CD4-positive, CD25-positive, alpha-beta regulatory T cell (primary cell): Measurements from ENCODE around the gene CEP170B. TPM values are rescaled to one million over a fixed set of nuclear protein-coding genes. Genes with fewer than 3 reads are reported as not detected.
A peak's percentile ranks its signal among the peaks of the same experiment; 100 is the strongest.

Experiments used
- ATAC-seq, 2 donors: fragments of 150-1000 bp; cut with Tn5 transposase; one replicate each; pipeline ENCODE4 v1.10.0; 2021; ENCODE audit warnings: low read depth in 2 of 2, moderate number of reproducible peaks in 2 of 2, moderate library complexity in 1 of 2
- DNase-seq, 3 donors: peaks; one replicate each; pipeline versions ENCODE4 v3.0.0 to v3.0.0-alpha.2; 2012 to 2022; ENCODE audit warnings: mixed read lengths in 1 of 3
- H3K27ac ChIP-seq: one replicate; pipeline ENCODE4 v1.7.0; 2013; ENCODE audit warnings: mild to moderate bottlenecking, low read length; ENCODE audit not compliant: insufficient read depth, poor library complexity, severe bottlenecking
- H3K27me3 ChIP-seq: one replicate; pipeline ENCODE4 v1.7.0; 2013; ENCODE audit warnings: low read length; ENCODE audit not compliant: control insufficient read depth, insufficient read depth
- H3K36me3 ChIP-seq: one replicate; pipeline ENCODE4 v1.7.0; 2013; ENCODE audit warnings: mild to moderate bottlenecking, low read length, moderate library complexity; ENCODE audit not compliant: control insufficient read depth, insufficient read depth
- H3K4me1 ChIP-seq: 2 replicates; pipeline ENCODE4 v1.7.0; 2013; ENCODE audit warnings: mild to moderate bottlenecking, low read length; ENCODE audit not compliant: insufficient read depth, control insufficient read depth, poor library complexity, severe bottlenecking
- H3K4me3 ChIP-seq: one replicate; pipeline ENCODE4 v1.7.0; 2013; ENCODE audit warnings: low read depth, mild to moderate bottlenecking, low read length, moderate library complexity
- H3K9me3 ChIP-seq, 2 experiments: 1 replicate in 1 of 2; 2 replicates in 1 of 2; pipeline ENCODE4 v1.7.0; 2013; ENCODE audit warnings: low read length in 2 of 2, mild to moderate bottlenecking in 1 of 2, moderate library complexity in 1 of 2; ENCODE audit not compliant: control insufficient read depth in 2 of 2
- H3K27ac Mint-ChIP-seq, 3 donors: one replicate each; pipeline ENCODE4 v1.8.0; 2020 to 2022; ENCODE audit warnings: mild to moderate bottlenecking in 3 of 3, mixed read lengths in 3 of 3, moderate library complexity in 2 of 3
- H3K27me3 Mint-ChIP-seq: one replicate; pipeline ENCODE4 v1.8.0; 2022; ENCODE audit warnings: mild to moderate bottlenecking, mixed read lengths
- H3K36me3 Mint-ChIP-seq: one replicate; pipeline ENCODE4 v1.8.0; 2020; ENCODE audit warnings: mixed read lengths
- H3K4me1 Mint-ChIP-seq, 4 donors: one replicate each; pipeline ENCODE4 v1.8.0; 2020 to 2022; ENCODE audit warnings: mixed read lengths in 4 of 4, mild to moderate bottlenecking in 1 of 4
- H3K4me3 Mint-ChIP-seq, 4 donors: one replicate each; pipeline ENCODE4 v1.8.0; 2020 to 2022; ENCODE audit warnings: mild to moderate bottlenecking in 4 of 4, mixed read lengths in 4 of 4, moderate library complexity in 3 of 4
- H3K9me3 Mint-ChIP-seq, 7 donors: one replicate each; pipeline ENCODE4 v1.8.0; 2020 to 2022; ENCODE audit warnings: mixed read lengths in 7 of 7, mild to moderate bottlenecking in 3 of 7, moderate library complexity in 2 of 7
- polyA plus RNA-seq, 4 donors: library from polyadenylated mRNA; unstranded; fragments of 300-500 nt; fragmentation: Illumina TruSeq; gene quantifications; one replicate each; pipeline ENCODE4 v1.2.3, GENCODE V29; 2021
- total RNA-seq: library from RNA; stranded (reverse); gene quantifications from one replicate; pipeline ENCODE4 v1.2.3, GENCODE V29; 2022

Gene CEP170B
- total and polyA plus RNA-seq, 5 donors from 2014 or later: 0.03 to 3.1 TPM; not detected in 3

DNA sequence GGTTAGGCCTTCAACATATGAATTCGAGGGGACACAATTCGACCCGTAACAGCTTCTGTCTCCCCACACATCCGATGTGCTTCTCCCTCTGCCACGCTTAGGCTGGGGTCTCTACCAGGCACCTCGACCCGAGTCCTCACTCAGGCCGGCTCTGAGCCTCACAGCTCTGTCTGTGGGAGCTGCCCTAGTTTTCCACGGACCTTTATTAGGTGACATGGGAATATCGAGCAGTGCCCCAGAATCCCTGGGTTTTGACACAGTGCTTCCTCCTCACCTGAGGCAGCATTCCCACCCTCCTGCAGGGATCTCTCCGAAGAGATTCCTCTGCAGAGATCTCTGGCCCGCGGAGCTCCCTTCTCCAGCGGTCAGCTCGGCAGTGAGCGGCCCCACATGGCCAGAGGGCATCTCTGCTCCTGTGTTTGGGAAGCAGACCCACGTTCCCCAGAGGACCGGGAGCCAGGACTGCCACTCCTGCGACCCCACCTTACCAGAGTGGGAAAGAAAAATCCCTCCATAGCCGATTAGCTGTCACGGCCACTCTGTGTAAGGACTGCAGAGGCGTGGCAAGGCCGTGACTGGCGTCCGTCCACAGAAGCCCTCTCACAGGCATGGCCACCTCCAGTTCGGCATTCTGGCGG lies 43.0 kb upstream of the CEP170B start:
- Histone ChIP-seq H3K4me3 (no peak overlapping the region), H3K9me3 (no peaks in the 10 kb centered on the region), H3K36me3 (no peaks in the 10 kb centered on the region), H3K27me3 (peaks cover 7% of the 10 kb centered on the region), H3K27ac (no peak overlapping the region), H3K4me1 (peaks cover 11% of the 10 kb centered on the region)
- DNase-seq (no peak), ATAC-seq (no peak)
- Mint-ChIP-seq H3K27ac (no peak overlapping the region), H3K9me3 (peaks cover 0 to 5% (median 0%) of the 10 kb centered on the region in 7 donors), H3K4me3 (no peak overlapping the region), H3K27me3 (peaks cover 5% of the 10 kb centered on the region), H3K4me1 (peaks cover under 1 to 26% (median 6%) of the 10 kb centered on the region in 4 donors), H3K36me3 (no peaks in the 10 kb centered on the region)

DNA sequence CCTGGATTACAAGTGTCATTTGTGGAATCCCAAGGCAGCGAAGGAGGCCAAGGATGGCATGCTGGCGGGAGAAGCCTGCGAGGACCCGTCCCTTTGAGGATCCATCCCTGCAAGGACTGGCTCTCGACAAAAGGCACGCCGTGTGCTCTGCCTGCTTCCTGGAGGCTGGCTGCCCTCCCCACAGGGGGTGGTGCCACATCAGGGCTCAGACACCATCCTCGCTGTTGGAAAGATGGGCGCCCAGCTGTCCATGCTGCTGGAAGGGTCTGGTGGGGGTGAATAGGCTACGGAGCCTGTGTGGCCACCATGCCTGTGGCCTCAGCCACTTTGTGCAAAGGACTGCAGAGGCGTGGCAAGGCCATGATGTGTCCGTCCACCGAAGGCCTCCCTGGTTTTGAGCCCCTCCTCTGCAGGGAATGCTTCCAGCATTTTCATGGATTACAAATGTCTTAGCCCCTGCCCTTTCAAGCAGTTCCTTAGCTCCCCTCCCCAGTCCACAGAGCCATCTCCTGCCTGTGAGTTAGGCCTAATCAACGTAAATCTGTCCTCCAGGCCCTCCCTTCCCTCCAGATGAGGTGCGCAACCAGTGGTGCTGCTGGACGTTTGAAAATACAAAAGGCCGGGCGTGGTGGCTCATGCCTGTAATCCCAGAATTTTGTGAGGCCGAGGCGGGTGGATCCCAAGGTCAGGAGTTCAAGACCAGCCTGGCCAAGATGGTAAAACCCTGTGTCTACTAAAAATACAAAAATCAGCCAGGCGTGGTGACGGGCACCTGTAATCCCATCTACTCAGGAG lies 42.0 kb upstream of the CEP170B start:
- H3K27me3 ChIP-seq: peaks cover 7% of the 10 kb centered on the region
- Mint-ChIP-seq H3K9me3 (peaks cover 0 to 5% (median 0%) of the 10 kb centered on the region in 7 donors), H3K4me3 (no peak overlapping the region), H3K36me3 (no peaks in the 10 kb centered on the region), H3K27ac (peak overlapping the region in 1 of 3 donors; percentile 5), H3K4me1 (peaks cover 5 to 31% (median 9%) of the 10 kb centered on the region in 4 donors), H3K27me3 (peaks cover 9% of the 10 kb centered on the region)
- no peak overlapping the region for H3K27ac ChIP-seq
- DNase-seq (no peak), ATAC-seq (no peak)
- H3K9me3 ChIP-seq: no peaks in the 10 kb centered on the region
- H3K36me3 ChIP-seq: no peaks in the 10 kb centered on the region
- H3K4me1 ChIP-seq: peaks cover 19% of the 10 kb centered on the region
- no peak overlapping the region for H3K4me3 ChIP-seq

DNA sequence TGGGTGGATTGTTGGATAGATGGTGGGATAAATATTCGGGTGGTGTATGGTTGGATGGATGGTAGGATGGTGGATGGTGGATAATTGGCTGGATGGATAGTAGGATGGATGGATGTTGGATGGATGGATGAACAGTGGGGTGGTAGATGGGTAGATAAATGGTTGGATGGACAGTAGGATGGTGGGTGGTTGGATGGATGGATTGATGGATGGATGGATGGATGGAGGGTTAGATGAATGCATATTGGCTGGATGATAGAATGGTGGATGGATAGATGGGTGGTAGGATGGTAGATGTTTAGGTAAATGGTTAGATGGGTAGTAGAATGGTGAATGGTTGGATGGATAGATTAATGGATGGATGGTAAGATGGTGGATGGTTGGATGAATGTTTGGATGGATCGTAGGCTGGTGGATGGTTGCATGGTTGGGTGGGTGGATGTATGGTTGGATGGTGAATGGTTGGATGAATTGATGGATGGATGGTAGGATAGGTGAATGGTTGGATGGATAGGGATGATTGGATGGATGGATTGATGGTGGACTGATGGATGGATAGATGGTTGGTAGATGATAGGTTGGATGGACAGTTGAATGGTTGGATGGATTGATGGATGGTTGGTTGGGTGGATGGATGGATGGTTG lies 40.6 kb upstream of the CEP170B start:
- no peak overlapping the region for H3K27ac ChIP-seq
- peak overlapping the region in 3 of 4 donors; percentile 71 to 87 (median 87) for H3K4me3 Mint-ChIP-seq
- H3K27me3 Mint-ChIP-seq: peaks cover 15% of the 10 kb centered on the region
- H3K9me3 Mint-ChIP-seq: peaks cover 0 to 5% (median 0%) of the 10 kb centered on the region in 7 donors
- H3K4me1 ChIP-seq: peaks cover 19% of the 10 kb centered on the region
- H3K27ac Mint-ChIP-seq: peak overlapping the region; percentile 41 to 91 (median 60)
- H3K36me3 ChIP-seq: no peaks in the 10 kb centered on the region
- DNase-seq (no peak), ATAC-seq (no peak)
- H3K4me3 ChIP-seq: no peak overlapping the region
- H3K36me3 Mint-ChIP-seq: no peaks in the 10 kb centered on the region
- no peaks in the 10 kb centered on the region for H3K9me3 ChIP-seq
- peaks cover 2 to 28% (median 9%) of the 10 kb centered on the region in 4 donors for H3K4me1 Mint-ChIP-seq
- peaks cover 7% of the 10 kb centered on the region for H3K27me3 ChIP-seq

DNA sequence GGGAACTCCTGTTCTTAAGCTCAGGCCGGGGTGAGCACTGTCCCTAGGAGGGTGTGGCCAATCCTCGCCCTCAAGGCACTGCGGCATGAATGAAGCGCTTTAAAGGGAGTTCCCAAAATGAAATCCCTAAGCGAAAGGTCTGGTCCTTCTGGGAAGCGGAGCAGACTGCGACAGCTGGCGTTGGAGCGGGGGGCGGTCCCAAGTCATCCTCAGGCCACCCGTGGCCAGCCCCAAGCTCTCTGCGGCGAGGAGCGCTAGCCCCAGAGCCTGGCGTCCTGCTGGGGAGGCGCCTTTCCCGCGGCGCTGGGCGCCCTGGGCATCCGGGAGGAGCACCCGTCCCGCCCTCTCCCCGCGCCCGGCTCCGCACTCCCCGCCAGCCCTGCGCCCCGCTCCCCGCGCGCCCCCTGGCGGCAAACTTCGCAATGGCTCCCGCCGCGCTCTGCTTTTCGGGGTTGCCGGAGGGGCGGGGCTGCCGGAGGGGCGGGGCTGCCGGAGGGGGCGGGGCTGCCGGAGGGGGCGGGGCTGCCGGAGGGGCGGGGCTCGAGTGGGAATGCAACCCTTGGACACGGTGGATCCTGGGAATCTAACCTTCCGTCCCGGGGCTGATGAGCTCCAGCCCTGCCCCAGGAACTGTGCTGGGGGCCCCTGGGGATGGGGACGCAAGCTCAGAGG lies 38.7 kb upstream of the CEP170B start:
- H3K4me3 Mint-ChIP-seq: peak overlapping the region; percentile 85 to 89 (median 87)
- peak; percentile 85 to 93 (median 92) for DNase-seq
- H3K27ac ChIP-seq: peak overlapping the region; percentile 1
- no peaks in the 10 kb centered on the region for H3K36me3 Mint-ChIP-seq
- peaks cover 18% of the 10 kb centered on the region for H3K27me3 Mint-ChIP-seq
- peaks cover 2 to 28% (median 9%) of the 10 kb centered on the region in 4 donors for H3K4me1 Mint-ChIP-seq
- H3K4me1 ChIP-seq: peaks cover 19% of the 10 kb centered on the region
- H3K27me3 ChIP-seq: peaks cover 7% of the 10 kb centered on the region
- peaks cover 0 to 5% (median 0%) of the 10 kb centered on the region in 7 donors for H3K9me3 Mint-ChIP-seq
- H3K4me3 ChIP-seq: peak overlapping the region; percentile 67
- H3K9me3 ChIP-seq: no peaks in the 10 kb centered on the region
- H3K36me3 ChIP-seq: no peaks in the 10 kb centered on the region
- H3K27ac Mint-ChIP-seq: peak overlapping the region in 1 of 3 donors; percentile 5
- peak; percentile 94 to 95 for ATAC-seq

DNA sequence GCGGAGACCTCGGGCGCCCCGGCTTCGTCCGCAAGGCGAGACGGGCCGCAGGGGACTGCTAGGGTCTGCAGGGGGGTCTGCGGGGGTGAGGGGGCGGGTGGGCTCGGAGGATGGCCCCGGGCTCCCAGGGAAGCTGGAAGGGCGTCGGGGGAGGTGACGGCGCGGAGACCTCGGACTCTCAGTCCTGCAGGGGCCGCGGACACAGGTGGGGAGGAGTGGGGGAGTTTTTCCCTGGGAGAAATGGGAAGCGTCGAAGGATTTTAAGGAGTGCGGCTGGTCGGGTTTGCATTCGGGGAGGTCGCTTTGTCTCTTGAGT lies 38.2 kb upstream of the CEP170B start:
- no peak overlapping the region for H3K27ac ChIP-seq
- no peak overlapping the region for H3K4me3 ChIP-seq
- no peaks in the 10 kb centered on the region for H3K36me3 ChIP-seq
- DNase-seq: no peak
- H3K36me3 Mint-ChIP-seq: no peaks in the 10 kb centered on the region
- H3K27ac Mint-ChIP-seq: peak overlapping the region in 2 of 3 donors; percentile 17 to 76
- peaks cover 7% of the 10 kb centered on the region for H3K27me3 ChIP-seq
- H3K27me3 Mint-ChIP-seq: peaks cover 18% of the 10 kb centered on the region
- no peaks in the 10 kb centered on the region for H3K9me3 ChIP-seq
- H3K4me1 Mint-ChIP-seq: peaks cover 2 to 28% (median 9%) of the 10 kb centered on the region in 4 donors
- peak overlapping the region; percentile 75 to 91 (median 82) for H3K4me3 Mint-ChIP-seq
- peaks cover 19% of the 10 kb centered on the region for H3K4me1 ChIP-seq
- peaks cover 0 to 5% (median 0%) of the 10 kb centered on the region in 7 donors for H3K9me3 Mint-ChIP-seq
- no peak for ATAC-seq

DNA sequence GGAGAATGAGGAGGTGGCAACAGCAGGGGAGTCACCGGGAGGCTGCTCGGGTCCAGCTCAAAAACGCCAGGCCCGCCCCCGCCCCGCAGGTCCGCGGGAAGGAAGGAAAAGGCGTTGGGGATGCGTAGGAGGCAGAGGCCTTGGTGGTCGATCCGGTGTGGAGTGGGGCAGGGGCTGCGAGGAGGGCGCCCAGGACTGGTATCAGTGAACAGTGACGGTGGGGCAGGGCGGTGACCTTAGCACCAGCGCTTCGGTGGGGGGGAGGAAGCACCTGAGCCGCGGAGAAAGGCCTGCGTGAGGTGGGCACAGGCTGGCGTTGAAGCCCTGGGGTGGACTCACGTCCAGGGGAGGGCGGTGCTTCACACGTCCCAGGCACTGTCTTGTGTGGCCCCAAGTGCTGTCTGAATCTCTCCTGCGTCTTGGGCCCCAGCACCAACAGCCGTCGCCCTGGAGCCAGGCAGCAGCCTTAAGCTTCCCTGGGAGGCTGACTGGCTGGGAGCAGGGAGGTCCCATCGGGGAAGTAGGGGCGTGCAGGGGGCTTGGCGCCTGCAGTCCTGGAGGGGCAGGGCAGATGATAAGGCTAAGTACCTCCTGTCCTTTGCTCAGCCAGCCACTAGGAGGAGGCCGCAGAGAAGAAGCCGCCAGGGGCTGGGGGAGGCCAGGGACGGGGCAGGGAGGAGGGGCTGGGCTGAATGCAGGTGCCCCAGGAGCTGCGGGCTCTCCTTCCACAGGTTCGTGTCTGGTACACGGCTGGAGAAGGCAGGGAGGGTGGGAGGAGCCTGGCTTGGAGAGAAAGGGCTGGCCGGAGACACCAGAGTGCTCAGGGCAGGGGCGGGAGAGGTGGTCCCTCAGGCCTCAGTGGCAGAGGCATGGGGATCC lies 37.7 kb upstream of the CEP170B start:
- peaks cover 19% of the 10 kb centered on the region for H3K4me1 ChIP-seq
- peaks cover 7% of the 10 kb centered on the region for H3K27me3 ChIP-seq
- peak; percentile 48 to 60 (median 52) for DNase-seq
- no peaks in the 10 kb centered on the region for H3K36me3 Mint-ChIP-seq
- H3K4me3 ChIP-seq: no peak overlapping the region
- H3K27ac ChIP-seq: no peak overlapping the region
- no peaks in the 10 kb centered on the region for H3K9me3 ChIP-seq
- ATAC-seq: peak; percentile 49 to 51
- H3K27me3 Mint-ChIP-seq: peaks cover 23% of the 10 kb centered on the region
- H3K27ac Mint-ChIP-seq: peak overlapping the region in 2 of 3 donors; percentile 17 to 76
- no peaks in the 10 kb centered on the region for H3K36me3 ChIP-seq
- H3K4me1 Mint-ChIP-seq: peaks cover 2 to 28% (median 9%) of the 10 kb centered on the region in 4 donors
- peak overlapping the region; percentile 75 to 91 (median 82) for H3K4me3 Mint-ChIP-seq
- H3K9me3 Mint-ChIP-seq: peaks cover 0 to 5% (median 0%) of the 10 kb centered on the region in 7 donors
